RWPE2 (cell line): Measurements from ENCODE around the gene IRF2BPL.

Experiments
- ATAC-seq: fragments of 200-7000 bp; cut with Tn5 transposase; 3 replicates; pipeline ENCODE4 v1.9.1; 2021; ENCODE audit warnings: low read depth
- DNase-seq: peaks from one replicate; pipeline ENCODE4 v3.0.0-alpha.2; 2020; ENCODE audit warnings: low spot score
- H3K27ac ChIP-seq: fragments of 450-650 bp; 2 replicates; pipeline ENCODE4 v1.5.1; 2017; ENCODE audit warnings: mild to moderate bottlenecking; ENCODE audit not compliant: poor library complexity, severe bottlenecking
- H3K27me3 ChIP-seq: fragments of 250-450 bp; sonication (Bioruptor Pico); 2 replicates; pipeline ENCODE4 v1.5.1; 2021; ENCODE audit warnings: mild to moderate bottlenecking, moderate library complexity; ENCODE audit not compliant: insufficient read depth, poor library complexity, severe bottlenecking
- H3K36me3 ChIP-seq: fragments of 250-450 bp; sonication (Bioruptor Pico); 2 replicates; pipeline ENCODE4 v1.5.1; 2020; ENCODE audit warnings: low read depth, mild to moderate bottlenecking, moderate library complexity
- H3K4me1 ChIP-seq: fragments of 250-450 bp; sonication (Bioruptor Pico); 2 replicates; pipeline ENCODE4 v1.5.1; 2021; ENCODE audit warnings: mild to moderate bottlenecking, moderate library complexity; ENCODE audit not compliant: insufficient read depth, poor library complexity, severe bottlenecking
- H3K4me3 ChIP-seq: fragments of 250-450 bp; sonication (Bioruptor Pico); 2 replicates; pipeline ENCODE4 v1.5.1; 2021; ENCODE audit warnings: mild to moderate bottlenecking, moderate library complexity; ENCODE audit not compliant: severe bottlenecking
- H3K9me3 ChIP-seq: fragments of 250-450 bp; sonication (Bioruptor Pico); 2 replicates; pipeline ENCODE4 v1.5.1; 2021; ENCODE audit warnings: mild to moderate bottlenecking, moderate library complexity; ENCODE audit not compliant: severe bottlenecking
- TF ChIP-seq, protein P1 (sequence below): fragments of 450-650 bp; IDR thresholded peaks from one replicate; pipeline ENCODE4 v1.5.1; 2017; ENCODE audit warnings: mild to moderate bottlenecking, moderate library complexity; ENCODE audit not compliant: poor library complexity, severe bottlenecking

The IRF2BPL gene

GRCh38 chr14:77045238-77046162 lies 17.0 kb upstream of the IRF2BPL start:
- H3K36me3 ChIP-seq: no peaks in the 10 kb centered on the region
- peak overlapping the region; percentile 93 for H3K27ac ChIP-seq
- H3K27me3 ChIP-seq: no peaks in the 10 kb centered on the region
- H3K9me3 ChIP-seq: no peaks in the 10 kb centered on the region
- peaks cover 68% of the 10 kb centered on the region for H3K4me1 ChIP-seq
- H3K4me3 ChIP-seq: no peak overlapping the region
- peak; percentile 20; the same call in 2 of the 3 replicates for ATAC-seq
- TF ChIP-seq, protein P1, sequence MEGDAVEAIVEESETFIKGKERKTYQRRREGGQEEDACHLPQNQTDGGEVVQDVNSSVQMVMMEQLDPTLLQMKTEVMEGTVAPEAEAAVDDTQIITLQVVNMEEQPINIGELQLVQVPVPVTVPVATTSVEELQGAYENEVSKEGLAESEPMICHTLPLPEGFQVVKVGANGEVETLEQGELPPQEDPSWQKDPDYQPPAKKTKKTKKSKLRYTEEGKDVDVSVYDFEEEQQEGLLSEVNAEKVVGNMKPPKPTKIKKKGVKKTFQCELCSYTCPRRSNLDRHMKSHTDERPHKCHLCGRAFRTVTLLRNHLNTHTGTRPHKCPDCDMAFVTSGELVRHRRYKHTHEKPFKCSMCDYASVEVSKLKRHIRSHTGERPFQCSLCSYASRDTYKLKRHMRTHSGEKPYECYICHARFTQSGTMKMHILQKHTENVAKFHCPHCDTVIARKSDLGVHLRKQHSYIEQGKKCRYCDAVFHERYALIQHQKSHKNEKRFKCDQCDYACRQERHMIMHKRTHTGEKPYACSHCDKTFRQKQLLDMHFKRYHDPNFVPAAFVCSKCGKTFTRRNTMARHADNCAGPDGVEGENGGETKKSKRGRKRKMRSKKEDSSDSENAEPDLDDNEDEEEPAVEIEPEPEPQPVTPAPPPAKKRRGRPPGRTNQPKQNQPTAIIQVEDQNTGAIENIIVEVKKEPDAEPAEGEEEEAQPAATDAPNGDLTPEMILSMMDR: no peak
- DNase-seq: no peak

DNA sequence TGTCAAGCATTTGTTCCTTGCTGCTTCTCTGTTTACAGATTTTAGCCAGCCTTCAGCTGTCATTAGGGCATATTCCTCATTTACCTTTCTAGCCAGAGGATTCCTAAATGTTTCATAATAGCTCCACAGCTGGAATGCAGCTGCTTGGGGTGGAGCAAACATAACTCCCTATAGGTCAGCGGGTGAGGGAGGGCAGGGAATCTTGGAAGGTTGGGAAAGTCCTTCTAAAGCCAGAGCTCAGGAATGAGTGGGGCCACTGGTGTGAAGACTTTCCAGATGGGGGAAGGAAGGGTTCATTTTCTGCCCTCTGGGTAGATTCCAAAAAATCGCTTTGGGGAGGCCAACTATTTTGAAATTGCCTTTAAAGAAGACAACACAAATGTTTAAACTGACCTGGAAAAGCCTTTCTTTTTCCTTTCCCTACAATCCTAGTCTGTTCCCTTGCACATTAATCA lies 16.3 kb upstream of the IRF2BPL start:
- H3K4me1 ChIP-seq: peaks cover 70% of the 10 kb centered on the region

DNA sequence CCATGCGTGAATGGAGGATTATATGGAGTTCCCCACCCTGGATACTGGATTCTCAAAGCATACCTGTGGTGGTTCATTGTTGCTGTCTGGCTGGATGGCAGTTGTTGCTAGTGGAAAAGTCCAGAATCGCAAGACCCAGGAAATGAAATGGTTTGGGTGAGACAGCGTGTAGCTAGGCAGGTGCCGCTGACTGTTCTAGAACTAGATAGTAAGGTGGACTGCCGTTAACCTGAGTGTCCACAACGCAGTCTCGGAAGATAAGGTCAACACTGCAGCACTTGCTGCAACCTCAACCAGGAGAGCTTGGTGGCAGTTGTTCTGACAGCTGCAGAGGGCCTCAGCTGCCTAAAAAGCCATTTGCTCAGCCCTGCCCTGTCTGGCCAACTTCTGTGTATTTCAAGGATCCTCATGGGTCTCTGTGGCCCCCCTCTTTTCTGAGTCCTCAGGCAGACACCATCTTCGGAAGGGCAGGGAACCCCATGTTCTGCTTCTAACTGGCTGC lies 15.5 kb upstream of the IRF2BPL start:
- Histone ChIP-seq H3K4me1 (peaks cover 77% of the 10 kb centered on the region), H3K9me3 (no peaks in the 10 kb centered on the region), H3K36me3 (no peaks in the 10 kb centered on the region), H3K27ac (peak overlapping the region; percentile 93), H3K4me3 (no peak overlapping the region), H3K27me3 (no peaks in the 10 kb centered on the region)
- DNase-seq (no peak), ATAC-seq (no peak)
- TF ChIP-seq, protein P1: no peak

More for the DNA sequence above, 16.3 kb upstream of the IRF2BPL start:
- TF ChIP-seq, protein P1: no peak
- DNase-seq (no peak), ATAC-seq (peak; percentile 36)
- Histone ChIP-seq H3K36me3 (no peaks in the 10 kb centered on the region), H3K27me3 (no peaks in the 10 kb centered on the region), H3K27ac (peak overlapping the region; percentile 93), H3K9me3 (no peaks in the 10 kb centered on the region), H3K4me3 (no peak overlapping the region)

- Histone ChIP-seq H3K4me3 (no peak overlapping the region), H3K27ac (peak overlapping the region; percentile 93), H3K4me1 (peaks cover 84% of the 10 kb centered on the region), H3K27me3 (no peaks in the 10 kb centered on the region), H3K9me3 (no peaks in the 10 kb centered on the region), H3K36me3 (no peaks in the 10 kb centered on the region)
- TF ChIP-seq, protein P1: no peak
- ATAC-seq (peak; percentile 26), DNase-seq (no peak)
Measured at GRCh38 chr14:77043177-77043983, 14.9 kb upstream of the IRF2BPL start.
